HL-60/S4 treated with retinoic acid at 250 ng/mL for 4 days and 3 days (cell line): Measurements from ENCODE around the gene TBCK.
"Not testable (repeated sequence)": the region's sequence is repeated elsewhere in the genome, so short reads cannot be mapped to it uniquely, and the experiment has no call there.

Experiments
- in situ Hi-C: fragments of 300-500 bp; cut with MboI; formaldehyde crosslinking; loops from 2 replicates; pipeline ENCODE4 v1.7.0; 2022; ENCODE audit warnings: low sequenced_read_pairs

TBCK gene

GRCh38 chr4:106238820-106239420 lies 77.1 kb downstream of the TBCK start:
- in situ Hi-C loops: no loop called here

- in situ Hi-C loops: no loop called here
Observed at GRCh38 chr4:106231931-106232330, 84.1 kb downstream of the TBCK start.

- in situ Hi-C loops: no loop called here
Observed at GRCh38 chr4:106222548-106222947, 93.5 kb downstream of the TBCK start.

GRCh38 chr4:106213291-106213690 lies 102.7 kb downstream of the TBCK start:
- in situ Hi-C loops: not testable (repeated sequence)

- in situ Hi-C loops: no loop called here
Observed at GRCh38 chr4:106210021-106210420, 106.0 kb downstream of the TBCK start.

GRCh38 chr4:106208481-106209460 lies 107.2 kb downstream of the TBCK start:
- in situ Hi-C loops: no loop called here

- in situ Hi-C loops: no loop called here
Observed at GRCh38 chr4:106201373-106201772, 114.6 kb downstream of the TBCK start.

GRCh38 chr4:106195435-106195950 lies 120.5 kb downstream of the TBCK start:
- in situ Hi-C loops: no loop called here

GRCh38 chr4:106194801-106195200 lies 121.2 kb downstream of the TBCK start:
- in situ Hi-C loops: no loop called here

GRCh38 chr4:106192131-106192530 lies 123.9 kb downstream of the TBCK start:
- in situ Hi-C loops: no loop called here

GRCh38 chr4:106186201-106186600 lies 129.8 kb downstream of the TBCK start:
- in situ Hi-C loops: no loop called here

- in situ Hi-C loops: no loop called here
Observed at GRCh38 chr4:106183551-106183950, 132.5 kb downstream of the TBCK start.

GRCh38 chr4:106172861-106173260 lies 143.1 kb downstream of the TBCK start:
- in situ Hi-C loops: no loop called here

GRCh38 chr4:106165351-106166010 lies 150.5 kb downstream of the TBCK start:
- in situ Hi-C loops: no loop called here

GRCh38 chr4:106162278-106162677 lies 153.7 kb downstream of the TBCK start:
- in situ Hi-C loops: no loop called here

GRCh38 chr4:106160560-106160959 lies 155.4 kb downstream of the TBCK start:
- in situ Hi-C loops: no loop called here

GRCh38 chr4:106149911-106150310 lies 166.1 kb downstream of the TBCK start:
- in situ Hi-C loops: no loop called here

GRCh38 chr4:106149026-106149425 lies 167.0 kb downstream of the TBCK start:
- in situ Hi-C loops: no loop called here

- in situ Hi-C loops: no loop called here
Observed at GRCh38 chr4:106142616-106143127, 173.3 kb downstream of the TBCK start.

- in situ Hi-C loops: no loop called here
Observed at GRCh38 chr4:106140601-106141000, 175.4 kb downstream of the TBCK start.

GRCh38 chr4:106136777-106137331 lies 179.2 kb downstream of the TBCK start:
- in situ Hi-C loops: no loop called here
